RKO (cell line): Measurements from ENCODE around the gene TRPV6.

Source experiments
- DNase-seq: peaks from one replicate; pipeline ENCODE4 v3.0.0-alpha.2; 2016; ENCODE audit warnings: low spot score

TRPV6 gene

DNA sequence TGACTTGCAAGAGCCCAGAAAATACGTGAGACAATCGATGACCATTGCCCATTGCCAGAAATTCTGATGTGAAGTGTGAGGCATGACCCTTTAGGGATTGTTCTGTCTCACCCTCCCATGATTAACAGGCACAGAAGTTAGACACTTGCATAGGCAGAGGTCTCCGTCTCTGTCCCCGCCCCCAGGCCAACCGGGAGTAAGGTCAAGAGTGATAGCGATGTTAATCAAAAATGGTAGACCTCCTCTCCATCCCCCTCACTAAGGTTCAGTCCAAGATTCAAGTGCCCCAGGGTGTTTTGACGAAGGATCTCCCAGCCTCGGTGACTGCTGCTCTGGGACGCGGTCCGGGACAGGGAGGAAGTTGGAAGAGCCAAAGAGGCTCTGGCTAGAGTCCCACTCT, 22.7 kb upstream of the TRPV6 start:
- no peak for DNase-seq

DNA sequence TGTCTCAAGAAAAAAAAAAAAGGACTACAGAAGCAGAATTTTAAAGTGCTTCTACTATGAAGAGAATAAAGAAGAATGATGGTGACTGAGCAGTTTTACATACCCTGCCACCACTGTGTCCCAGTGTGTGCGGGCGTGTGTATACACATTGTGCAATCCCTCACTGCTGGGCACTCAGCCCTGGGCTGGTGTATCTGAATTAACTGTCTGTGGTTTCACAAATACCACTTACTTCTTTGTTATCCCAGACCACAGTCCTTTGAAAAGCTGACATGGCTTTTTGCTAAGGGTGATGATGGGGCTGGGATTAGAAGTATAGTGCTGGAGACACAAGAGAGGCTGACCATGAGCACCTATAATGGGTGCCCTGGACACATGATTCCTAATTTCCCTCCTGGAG, 21.1 kb upstream of the TRPV6 start:
- DNase-seq = no peak

DNA sequence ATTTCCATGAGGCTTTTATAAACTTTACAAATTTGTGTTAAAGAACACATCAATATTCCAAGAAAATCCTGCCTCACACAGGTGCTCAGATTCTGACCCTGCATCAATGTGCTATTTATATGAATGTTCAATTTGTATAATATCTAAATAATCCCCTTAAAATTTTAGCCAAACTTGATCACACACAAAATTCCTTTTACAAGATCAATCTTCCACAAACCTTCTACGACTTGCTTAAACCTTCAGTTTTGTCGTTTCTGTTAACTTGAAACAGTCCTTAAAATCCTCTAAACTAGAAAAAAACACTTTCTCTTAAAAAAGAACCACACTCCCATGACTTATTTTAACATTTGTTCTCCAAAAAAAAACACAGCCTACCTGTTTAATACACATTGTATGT, 20.2 kb upstream of the TRPV6 start:
- DNase-seq = no peak

DNA sequence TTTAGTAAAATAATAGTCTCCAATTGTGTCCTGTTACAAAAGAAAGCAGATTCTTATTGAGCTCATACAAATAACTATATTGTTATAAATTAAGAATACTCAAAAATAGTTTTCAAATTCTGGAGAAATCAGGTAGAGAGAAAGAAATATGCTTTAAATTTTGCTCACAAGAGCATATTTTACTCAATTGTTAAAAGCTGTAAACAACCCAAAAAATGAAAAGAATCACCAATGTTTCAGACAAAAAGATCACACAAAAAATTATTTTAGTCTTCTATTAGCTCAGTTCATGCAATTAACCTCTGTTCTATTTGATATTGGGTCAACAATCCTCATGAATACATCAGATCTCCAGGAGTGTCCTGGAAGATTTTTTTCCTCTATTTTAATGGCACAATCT, 18.6 kb upstream of the TRPV6 start:
- no peak for DNase-seq

DNA sequence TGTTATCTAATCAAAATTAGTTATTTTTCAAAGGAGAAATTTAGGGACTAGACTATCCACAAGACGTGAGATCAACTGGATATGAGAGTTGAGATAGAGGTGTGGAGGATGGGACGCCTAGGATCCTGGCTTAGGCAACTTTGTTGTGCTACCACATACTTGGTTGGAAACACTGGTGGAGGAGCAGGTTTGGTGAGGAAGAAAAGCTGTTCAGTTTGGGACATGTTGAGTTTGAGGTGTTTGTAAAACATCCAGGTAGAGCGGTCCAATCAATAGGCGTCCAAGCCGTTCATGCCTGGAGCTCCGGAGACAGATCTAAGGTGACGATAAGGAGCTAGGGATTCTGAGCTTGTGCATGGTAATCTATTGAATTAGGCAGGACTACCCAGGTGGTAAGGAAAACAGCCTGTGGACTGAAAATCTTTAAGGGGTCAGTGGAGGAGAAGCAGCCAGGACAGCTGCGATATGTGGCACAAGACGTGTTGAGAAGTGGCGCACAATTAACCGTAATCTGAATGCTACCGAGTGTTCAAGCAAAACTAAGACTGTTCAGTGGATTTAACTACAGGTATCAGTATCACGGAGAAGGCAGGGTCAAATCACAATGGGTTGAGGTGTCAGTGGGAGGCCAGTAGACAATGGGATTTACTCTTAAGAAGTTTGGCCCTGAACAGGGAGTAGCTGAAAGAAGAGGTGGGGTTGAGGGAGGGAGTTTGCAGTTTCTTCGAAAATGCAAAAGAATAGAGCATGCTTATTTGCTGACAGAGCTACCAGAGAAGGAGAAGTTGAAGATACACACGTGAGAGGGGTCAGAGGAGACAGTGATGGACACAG, 16.1 kb upstream of the TRPV6 start:
- no peak for DNase-seq

DNA sequence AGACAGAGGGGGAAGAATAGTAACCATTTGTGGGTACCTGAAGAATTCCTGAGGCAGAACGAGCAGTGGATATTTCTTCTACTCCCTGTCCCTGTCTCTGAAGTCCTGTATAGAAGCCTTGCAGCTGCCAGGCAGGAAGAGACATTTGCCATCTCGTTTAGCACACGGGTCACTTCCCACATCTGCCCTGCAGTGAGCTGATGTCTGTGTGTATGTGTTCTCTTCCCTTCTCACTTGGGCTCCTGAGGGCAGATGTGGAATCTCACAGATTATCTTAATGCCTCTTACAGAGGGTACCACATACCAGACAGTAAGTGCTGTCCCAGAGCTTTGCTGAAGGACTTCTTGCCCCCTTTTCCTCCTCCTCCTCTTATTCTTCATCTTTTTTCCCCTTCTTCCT, 14.1 kb upstream of the TRPV6 start:
- no peak for DNase-seq

DNA sequence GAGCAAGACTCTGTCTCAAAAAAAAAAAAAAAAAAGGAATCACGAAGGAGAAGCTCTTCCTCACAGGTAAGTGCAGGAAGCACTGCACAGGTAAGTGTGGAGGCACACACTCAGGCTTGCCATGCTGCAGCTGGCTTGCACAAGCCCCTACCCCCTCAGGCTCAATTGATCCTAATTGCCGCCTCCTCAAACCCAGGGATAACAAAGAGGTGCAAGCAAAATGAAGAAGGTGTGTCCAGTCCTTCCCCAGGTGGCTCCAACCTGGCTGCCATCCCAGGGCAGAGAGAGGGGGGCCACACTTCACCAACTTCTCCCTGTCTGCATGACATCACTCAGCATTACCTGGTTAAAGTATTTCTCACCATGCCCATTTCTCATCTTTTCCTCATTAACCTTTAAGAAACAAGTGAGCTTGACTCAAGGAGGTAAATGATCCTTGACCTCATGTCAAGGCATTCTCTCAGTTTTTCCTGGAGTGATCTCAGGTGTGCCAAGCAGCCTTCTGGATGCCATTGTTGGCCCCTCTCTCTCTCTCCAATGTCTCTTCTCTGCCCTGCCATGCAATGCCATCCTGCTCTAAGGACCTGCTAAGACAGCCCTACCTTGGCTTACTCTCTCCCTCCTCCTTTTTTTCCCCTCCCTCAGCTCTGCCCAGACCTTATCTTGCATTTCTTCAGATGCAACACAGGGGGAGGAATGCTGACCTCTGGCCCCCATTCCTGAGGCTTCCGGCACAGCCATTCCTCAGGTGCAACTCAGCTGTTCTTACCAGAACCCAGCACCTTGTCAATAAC, 13.0 kb upstream of the TRPV6 start:
- no peak for DNase-seq

DNA sequence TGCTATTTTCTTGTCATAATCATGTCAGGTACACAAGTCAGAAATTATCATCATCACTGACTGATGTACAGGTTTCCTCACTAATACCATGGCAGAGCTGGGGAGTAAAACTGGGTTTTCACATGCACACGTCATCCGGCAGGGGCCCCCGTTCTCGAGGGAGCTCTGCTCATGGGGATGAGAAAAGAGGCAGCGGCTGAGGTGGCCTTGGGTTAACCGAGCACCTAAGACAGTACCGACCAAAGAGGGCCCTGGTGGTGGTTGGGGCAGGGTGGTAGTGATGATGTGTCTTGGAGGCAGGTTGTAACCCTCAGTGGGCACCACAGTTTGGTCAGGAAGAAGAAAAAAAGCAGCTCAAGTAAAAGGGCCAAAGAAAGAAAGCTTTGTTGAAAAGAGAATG, 12.1 kb upstream of the TRPV6 start:
- DNase-seq = no peak

DNA sequence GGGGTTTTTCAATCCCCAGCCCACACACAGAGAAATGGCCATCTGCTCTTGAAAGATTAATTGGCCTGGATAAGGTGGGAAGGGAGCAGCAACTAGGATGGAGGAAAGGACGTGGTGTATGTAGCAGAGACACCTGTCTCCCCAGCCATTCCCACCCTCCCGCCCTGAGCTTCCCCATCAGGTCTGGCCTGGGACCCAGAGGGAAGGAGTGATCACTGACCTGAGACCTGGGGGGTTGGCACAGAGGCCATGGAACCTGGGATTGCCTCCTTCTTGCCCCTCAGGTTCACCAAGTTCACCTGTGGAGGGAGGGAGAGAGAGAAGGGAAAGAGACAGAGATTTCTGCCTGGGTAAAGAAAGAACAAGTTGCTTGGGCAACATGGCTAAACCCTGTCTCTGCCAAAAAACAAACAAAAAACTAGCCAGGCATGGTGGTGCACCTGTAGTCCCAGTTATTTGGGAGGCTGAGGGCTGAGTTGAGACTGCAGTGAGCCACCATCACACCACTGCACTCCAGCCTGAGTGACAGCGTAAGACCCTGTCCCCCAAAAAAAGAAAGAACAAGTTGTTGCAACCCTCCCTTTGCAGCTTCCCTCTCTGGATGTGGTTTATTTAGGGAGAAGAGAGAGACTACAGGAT, 11.3 kb upstream of the TRPV6 start:
- no peak for DNase-seq

DNA sequence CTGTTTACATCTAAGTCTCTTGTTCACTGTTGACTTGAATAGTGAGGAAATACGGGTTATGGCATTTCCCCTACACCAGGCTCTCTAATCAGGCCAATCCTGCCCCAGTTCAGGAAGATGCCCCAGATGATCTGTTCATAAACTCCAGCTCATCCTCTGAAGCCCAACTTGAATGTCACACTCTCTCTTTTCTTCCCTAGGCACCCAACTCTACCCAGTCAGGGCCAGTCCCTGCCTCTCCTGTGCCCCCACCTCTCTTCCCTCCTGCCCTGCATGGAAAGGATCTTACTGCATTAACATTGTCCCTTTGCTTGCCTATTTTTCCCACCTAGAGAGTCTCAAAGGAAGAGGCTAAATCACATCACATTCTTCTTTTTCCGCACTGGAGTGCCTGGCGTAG, 10.6 kb upstream of the TRPV6 start:
- DNase-seq = no peak

DNA sequence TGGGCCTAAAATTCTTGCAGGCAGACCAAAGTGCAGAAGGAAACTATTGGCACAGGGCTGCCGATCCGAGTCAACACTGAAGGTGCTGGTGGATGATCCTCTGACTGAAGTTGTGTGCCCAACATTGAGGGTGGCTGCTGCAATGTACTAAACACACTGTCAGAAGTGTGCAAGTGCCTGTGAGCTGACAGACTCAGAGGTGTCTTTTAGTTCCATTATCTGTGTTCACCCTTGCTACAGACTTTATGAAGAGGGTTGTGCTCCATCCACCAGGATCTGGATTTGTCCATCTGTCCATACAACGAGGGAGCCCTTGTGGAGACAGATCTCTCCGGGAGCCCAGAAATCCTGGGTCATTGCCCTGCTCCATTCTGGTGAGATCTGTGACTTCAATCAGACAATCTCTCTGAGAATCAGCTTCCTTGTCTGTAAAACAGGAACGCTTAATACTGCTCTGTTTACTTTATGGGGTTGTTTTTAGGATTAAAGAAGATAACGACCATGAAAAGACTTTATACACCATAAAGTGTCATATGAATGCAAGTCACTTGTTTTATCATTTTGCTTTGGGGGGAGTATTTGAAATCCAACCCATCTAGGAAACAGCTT, 9.5 kb upstream of the TRPV6 start:
- no peak for DNase-seq

DNA sequence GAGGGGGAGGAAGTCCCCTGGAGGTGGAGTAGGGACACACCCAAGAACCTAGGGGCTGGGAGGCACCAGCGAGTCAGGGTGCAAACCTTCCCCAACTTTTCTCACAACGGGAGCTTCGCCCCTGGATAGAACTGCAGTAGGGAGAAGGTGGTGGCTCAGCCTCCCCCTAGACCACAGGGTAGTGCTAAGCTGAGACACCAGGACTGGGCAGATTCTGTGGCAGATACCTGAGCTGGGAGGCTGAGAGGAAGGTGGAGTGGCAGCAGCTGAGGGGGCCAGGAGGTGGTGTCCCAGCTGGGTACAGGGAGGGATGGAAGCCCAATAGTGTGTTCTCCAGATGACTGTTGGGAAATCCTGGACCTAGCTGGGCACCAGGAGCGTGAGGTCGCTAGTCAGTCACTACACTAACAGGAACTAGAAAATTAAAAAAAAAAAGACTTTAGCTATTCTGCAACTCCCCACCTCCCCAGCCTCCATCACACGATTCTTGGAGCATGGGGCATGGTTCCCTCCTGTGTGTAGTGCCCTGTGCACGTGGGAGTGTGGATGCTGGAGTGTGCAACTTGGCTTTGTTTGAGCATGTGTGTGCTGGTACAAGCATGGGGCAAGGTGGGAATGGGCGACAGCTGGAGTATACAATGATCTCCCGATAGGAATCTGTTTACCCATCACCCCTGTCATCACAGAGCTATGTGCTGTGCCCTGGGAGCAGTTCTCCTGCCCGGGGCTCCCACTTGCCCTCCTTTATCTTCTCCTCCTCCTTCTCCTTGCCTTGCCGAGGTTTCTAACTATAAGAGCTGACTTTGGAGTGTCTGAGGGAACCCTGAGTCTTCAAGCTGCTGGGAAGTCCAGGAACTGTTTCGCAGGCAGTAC, 8.8 kb upstream of the TRPV6 start:
- no peak for DNase-seq

DNA sequence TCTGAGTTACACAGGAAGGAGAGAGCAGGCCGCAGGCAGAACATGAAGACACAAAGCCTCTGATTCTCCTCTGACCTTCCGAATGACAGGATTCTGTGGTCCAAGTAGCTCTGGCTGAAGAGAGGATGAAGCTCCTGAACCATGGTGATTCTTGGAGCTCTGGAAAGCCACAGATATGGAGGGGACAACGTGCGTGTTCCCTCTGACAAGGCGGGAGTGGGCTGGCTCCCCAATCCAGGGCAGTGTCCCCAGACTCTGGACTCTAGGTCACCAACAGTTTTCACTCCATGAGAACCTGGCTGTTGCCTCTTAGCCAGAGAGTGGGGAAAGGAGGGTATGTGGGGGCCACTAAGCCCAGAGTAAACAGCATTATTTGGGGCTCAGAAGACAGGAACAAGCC, 7.4 kb upstream of the TRPV6 start:
- DNase-seq = no peak

DNA sequence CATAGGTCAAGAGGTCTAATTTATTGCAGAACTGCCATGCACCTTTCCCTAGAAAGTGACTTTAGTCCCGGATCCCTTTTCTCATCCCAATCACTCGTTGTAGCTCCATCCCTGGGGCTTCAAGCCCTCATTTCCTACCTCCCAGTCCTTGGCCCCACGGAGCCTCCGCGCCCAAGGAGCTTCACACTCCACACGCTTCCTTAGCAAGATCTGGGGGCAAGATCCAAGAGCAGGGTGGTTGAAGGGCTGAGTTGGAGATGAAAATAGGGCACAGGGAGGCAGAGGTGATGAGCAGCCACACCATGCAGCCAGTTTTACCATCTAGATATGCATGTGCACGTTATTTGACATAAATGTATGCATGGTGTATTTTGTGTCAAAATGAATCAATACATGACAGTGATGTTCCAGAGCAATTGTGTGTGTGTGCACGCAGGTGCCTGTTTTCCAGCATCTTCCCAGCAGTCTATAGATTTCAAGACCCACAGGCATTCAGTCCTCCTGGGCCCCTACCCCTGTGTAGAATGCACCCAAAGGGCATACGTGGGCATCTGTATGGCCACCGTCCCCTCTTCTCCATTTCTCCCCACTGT, 6.0 kb upstream of the TRPV6 start:
- DNase-seq = no peak

DNA sequence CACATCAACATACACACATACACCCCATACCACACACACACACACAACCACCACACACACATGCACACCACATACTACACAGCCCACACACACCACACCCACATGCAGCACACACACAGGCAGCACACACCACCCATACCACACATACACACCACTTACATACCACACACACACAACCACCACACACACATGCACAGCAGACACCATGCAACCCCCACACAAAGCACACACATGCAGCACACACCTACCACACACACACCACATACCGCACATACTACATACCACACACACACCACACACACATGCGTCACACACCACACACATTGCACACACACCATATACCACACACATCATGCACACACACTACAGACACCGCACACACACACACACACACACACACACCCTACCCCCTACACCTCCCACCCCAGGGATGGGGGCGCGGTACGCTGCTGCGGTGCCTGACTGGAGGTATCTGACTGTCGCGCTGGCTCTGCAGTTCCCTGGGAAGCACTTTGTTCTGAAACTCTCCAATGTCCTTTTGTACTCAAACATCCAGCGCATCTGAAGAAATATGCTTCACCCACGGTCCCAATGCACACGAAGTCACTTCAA, 5.4 kb upstream of the TRPV6 start:
- DNase-seq = no peak

DNA sequence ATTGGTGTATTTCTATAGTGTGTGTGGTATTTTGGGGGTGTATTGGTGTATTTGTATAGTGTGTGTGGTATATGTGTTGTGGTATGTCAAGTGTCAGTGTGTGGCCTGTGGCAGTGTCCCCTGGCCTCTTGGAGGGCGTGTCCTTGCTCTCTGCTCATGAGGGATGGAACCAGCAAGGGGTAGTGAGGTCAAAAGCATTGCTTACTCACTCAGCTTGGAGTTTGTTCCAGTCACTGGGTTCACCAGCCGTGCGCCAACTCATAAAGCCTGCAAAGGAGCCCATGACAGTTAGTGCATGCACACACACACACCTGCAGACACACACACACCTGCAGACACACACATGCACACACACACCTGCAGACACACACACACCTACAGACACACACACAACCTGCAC, 4.3 kb upstream of the TRPV6 start:
- no peak for DNase-seq

DNA sequence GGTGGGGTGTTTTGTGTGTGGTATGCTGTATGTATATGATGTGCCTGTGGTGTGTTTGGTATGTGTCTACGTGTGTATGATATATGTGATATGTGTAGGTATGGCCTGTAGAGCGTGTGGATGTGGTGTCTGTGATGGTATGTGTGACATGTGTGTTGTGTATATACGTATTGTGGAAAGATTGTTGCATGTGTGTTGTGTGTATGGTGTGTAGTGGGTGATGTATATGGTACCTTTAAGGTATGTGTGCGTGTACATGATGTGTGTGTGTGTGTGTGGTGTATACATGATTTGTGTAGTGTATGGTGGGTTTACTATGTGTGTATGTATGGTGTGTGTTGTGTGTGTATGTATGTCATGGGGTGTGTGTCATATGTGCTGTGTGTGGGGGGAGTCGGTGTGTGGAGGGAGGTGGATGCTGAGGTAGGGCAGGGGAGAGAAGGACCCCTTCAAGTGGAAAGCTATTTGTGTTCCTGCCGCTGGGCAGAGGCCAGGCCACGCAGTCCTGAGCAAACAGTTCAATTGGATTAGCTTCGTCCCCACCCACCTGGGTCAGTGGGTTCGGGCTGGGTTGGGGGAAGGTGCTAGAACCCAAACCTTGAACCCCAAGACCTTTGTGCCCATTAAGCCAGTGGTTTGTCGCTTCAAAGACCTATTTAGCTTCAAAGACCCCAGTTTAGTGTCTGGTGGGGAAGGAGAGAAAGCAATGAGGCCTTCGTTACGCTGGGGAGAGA, 1.9 kb upstream of the TRPV6 start:
- DNase-seq = no peak

DNA sequence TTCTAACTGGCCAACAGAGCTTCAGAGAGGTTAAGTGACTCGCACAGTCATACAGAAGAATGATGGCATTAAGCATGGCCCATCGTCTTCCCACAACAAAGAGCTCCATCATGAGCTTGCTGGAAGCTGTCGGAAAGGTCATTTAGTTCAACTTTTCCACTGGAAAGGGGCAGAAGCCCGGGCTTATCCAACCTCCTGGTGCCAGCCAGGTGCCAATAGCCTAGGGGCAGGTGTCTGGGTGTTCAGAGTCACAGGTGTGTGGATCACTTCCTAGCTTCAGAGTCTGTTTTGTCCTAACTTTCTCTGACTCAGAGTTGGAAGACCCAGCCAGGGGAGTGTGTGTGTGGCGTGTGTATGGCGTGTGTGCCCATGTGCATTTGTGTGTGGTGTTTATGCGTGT, 1.3 kb upstream of the TRPV6 start:
- DNase-seq = no peak

DNA sequence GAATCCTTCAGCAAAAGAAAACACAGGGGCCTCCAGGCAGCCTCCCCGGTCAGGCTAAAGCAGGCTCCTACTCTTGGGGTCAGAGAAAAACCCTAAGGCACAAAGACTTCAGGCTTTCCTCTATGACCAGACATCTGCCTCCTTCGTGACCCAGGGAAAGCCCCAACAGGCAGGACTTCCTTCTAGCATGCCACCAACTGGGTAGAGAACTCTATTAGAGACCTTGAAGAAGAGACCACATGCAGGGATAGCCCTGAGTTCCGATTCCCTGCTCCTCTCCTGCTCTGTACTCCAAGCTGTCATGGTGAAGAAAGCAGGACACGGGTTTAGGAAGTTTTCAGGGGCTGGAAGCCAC, 1.3 kb downstream of the TRPV6 start:
- DNase-seq = no peak

DNA sequence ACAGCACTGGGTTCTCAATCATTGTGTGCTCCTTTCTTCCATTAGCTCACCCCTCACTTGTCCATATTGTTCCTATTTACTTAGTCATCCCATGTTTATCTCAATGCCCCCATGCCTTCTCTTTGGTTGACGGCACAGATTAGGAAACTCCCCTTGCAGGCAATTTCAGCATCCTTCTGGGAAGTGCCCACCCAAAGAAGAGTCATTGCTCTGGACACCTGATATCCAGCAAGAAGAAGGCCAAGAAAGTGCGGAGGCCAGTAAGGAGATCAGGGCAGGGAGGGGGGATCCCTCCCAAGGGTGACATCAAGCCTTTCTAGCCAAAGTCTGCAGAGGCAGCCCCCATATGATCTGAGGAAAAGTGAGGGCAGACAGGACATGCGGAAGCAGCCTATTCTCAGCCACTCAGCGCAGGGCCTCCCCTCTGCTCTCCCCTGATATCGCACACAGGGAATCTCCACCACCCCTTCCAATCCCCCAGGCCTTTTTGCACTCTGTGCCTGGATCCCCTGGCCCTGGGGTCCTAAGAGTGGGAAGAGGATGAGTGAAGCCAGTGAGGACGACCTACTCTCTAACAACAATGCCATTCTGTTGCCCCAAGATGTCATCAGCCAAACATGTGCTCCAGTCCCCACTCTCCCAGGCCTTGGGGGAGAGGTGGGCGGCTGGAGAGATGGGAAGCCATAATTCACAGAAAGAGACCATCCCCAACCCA, 1.8 kb downstream of the TRPV6 start:
- DNase-seq = no peak
